HCT116 (cell line): ENCODE measurements around the gene BBS4.

Source experiments
- CBX3 ChIP-seq: IDR thresholded peaks from 2 replicates; pipeline ENCODE4 v1.6.1; 2012; ENCODE audit warnings: low read depth
- CEBPB ChIP-seq: IDR thresholded peaks from 2 replicates; pipeline ENCODE4 v1.6.1; 2012; ENCODE audit warnings: low read depth
- EZH2 ChIP-seq: fragments of 200-600 bp; sonication (generic); IDR thresholded peaks from 2 replicates; pipeline ENCODE4 v1.6.1; 2017; ENCODE audit warnings: antibody characterized with exemption, mixed run types
- EZH2phosphoT487 ChIP-seq: fragments of 200-600 bp; IDR thresholded peaks from 2 replicates; pipeline ENCODE4 v1.6.1; 2018; ENCODE audit warnings: antibody characterized with exemption, borderline replicate concordance
- POLR2AphosphoS5 ChIP-seq: IDR thresholded peaks from 2 replicates; pipeline ENCODE4 v1.6.1; 2011; ENCODE audit warnings: mild to moderate bottlenecking, low read depth, low read length, moderate library complexity
- SP1 ChIP-seq: IDR thresholded peaks from 2 replicates; pipeline ENCODE4 v1.6.1; 2012; ENCODE audit warnings: low read depth
- ZNF274 ChIP-seq: fragments of 200-500 bp; sonication (Bioruptor generic); IDR thresholded peaks from 2 replicates; pipeline ENCODE4 v1.6.1; 2014; ENCODE audit warnings: mild to moderate bottlenecking, low read depth, low read length, inconsistent platforms
- TF ChIP-seq, protein P1 (sequence below): IDR thresholded peaks from 2 replicates; pipeline ENCODE4 v1.6.1; 2012; ENCODE audit warnings: low read depth
- TF ChIP-seq, protein P2 (sequence below), 3 experiments: fragments of 200-600 bp in 1 of 3; sonication (generic) in 1 of 3; IDR thresholded peaks in 2 of 3; conservative IDR thresholded peaks in 1 of 3; 2 replicates each; pipeline ENCODE4 v1.5.1; 2012 to 2017; ENCODE audit warnings: low read depth in 2 of 3, low read length in 2 of 3, antibody characterized with exemption in 1 of 3, borderline replicate concordance in 1 of 3, control low read depth in 1 of 3, mild to moderate bottlenecking in 1 of 3, mixed read lengths in 1 of 3, mixed run types in 1 of 3, moderate library complexity in 1 of 3; ENCODE audit not compliant: insufficient read depth in 1 of 3

DNA sequence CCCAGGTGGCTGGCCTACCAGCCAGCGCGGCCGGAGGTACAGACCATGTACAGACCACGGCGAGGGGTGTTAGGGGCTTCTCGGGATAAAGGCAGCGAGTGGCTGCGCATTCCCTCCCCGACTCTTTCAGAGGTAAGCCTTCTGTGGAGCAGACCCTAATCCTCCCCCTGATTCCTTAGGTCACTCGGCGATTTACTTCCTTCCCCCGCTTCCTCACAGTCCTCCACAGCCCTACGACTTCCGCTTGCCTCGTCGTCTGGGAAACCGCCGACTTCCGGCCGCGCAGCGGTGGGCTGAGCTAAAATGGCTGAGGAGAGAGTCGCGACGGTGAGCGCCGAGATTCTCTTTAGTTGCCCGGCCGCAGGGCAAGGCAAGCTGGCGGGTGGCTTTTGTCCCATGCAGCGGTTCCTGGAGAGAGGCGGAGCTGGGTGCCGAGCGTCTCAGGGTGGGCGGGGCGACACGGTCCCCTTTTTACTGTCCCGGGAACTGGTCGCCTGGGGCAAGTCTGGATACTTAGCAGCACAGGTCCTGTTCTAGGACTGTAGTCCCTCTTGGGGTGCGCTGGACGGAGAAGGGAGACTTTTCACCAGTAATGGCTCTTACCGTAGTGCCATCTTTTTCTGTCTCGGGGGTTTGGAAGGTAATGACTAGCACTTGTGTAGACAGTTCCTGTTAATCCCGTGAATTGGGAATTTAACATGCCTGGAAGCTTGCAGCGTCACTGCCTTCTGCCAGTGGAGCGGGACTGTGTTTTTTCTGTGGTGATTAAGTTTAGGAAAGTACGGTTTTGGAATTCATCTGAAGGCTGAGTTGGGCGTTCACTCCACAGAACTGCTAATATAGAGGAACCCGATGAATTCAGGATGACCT, at the start of gene BBS4, which contains the start of gene HIGD2B:
- TF ChIP-seq POLR2AphosphoS5 (peak; percentile 83), CEBPB (no peak), ZNF274 (no peak), EZH2phosphoT487 (no peak), SP1 (no peak), CBX3 (peak; percentile 53; the same call in 1 of the 2 replicates), EZH2 (no peak)
- TF ChIP-seq, protein P1, sequence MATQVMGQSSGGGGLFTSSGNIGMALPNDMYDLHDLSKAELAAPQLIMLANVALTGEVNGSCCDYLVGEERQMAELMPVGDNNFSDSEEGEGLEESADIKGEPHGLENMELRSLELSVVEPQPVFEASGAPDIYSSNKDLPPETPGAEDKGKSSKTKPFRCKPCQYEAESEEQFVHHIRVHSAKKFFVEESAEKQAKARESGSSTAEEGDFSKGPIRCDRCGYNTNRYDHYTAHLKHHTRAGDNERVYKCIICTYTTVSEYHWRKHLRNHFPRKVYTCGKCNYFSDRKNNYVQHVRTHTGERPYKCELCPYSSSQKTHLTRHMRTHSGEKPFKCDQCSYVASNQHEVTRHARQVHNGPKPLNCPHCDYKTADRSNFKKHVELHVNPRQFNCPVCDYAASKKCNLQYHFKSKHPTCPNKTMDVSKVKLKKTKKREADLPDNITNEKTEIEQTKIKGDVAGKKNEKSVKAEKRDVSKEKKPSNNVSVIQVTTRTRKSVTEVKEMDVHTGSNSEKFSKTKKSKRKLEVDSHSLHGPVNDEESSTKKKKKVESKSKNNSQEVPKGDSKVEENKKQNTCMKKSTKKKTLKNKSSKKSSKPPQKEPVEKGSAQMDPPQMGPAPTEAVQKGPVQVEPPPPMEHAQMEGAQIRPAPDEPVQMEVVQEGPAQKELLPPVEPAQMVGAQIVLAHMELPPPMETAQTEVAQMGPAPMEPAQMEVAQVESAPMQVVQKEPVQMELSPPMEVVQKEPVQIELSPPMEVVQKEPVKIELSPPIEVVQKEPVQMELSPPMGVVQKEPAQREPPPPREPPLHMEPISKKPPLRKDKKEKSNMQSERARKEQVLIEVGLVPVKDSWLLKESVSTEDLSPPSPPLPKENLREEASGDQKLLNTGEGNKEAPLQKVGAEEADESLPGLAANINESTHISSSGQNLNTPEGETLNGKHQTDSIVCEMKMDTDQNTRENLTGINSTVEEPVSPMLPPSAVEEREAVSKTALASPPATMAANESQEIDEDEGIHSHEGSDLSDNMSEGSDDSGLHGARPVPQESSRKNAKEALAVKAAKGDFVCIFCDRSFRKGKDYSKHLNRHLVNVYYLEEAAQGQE = no peak
- TF ChIP-seq, protein P2, sequence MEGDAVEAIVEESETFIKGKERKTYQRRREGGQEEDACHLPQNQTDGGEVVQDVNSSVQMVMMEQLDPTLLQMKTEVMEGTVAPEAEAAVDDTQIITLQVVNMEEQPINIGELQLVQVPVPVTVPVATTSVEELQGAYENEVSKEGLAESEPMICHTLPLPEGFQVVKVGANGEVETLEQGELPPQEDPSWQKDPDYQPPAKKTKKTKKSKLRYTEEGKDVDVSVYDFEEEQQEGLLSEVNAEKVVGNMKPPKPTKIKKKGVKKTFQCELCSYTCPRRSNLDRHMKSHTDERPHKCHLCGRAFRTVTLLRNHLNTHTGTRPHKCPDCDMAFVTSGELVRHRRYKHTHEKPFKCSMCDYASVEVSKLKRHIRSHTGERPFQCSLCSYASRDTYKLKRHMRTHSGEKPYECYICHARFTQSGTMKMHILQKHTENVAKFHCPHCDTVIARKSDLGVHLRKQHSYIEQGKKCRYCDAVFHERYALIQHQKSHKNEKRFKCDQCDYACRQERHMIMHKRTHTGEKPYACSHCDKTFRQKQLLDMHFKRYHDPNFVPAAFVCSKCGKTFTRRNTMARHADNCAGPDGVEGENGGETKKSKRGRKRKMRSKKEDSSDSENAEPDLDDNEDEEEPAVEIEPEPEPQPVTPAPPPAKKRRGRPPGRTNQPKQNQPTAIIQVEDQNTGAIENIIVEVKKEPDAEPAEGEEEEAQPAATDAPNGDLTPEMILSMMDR (IDR thresholded peaks at IDR 0.05 in 2 of 3, conservative IDR thresholded peaks at IDR 0.05 in 1 of 3; ENCODE audit: borderline replicate concordance in 1 of 3, insufficient read depth in 1 of 3, low read depth in 2 of 3, low read length in 2 of 3) = no peak
